HG03039 (cell line): ENCODE measurements around the gene LENEP.
A peak's percentile ranks its signal among the peaks of the same experiment; 100 is the strongest.

ENCODE experiments used
- ATAC-seq: cut with Tn5 transposase; IDR thresholded peaks from one replicate; pipeline ENCODE4 v1.9.1; 2021; ENCODE audit warnings: mild to moderate bottlenecking, moderate library complexity; ENCODE audit not compliant: unreplicated experiment

LENEP gene

GRCh38 chr1:154998818-154999570, 5.6 kb downstream of the LENEP start:
- ATAC-seq = no peak

DNA sequence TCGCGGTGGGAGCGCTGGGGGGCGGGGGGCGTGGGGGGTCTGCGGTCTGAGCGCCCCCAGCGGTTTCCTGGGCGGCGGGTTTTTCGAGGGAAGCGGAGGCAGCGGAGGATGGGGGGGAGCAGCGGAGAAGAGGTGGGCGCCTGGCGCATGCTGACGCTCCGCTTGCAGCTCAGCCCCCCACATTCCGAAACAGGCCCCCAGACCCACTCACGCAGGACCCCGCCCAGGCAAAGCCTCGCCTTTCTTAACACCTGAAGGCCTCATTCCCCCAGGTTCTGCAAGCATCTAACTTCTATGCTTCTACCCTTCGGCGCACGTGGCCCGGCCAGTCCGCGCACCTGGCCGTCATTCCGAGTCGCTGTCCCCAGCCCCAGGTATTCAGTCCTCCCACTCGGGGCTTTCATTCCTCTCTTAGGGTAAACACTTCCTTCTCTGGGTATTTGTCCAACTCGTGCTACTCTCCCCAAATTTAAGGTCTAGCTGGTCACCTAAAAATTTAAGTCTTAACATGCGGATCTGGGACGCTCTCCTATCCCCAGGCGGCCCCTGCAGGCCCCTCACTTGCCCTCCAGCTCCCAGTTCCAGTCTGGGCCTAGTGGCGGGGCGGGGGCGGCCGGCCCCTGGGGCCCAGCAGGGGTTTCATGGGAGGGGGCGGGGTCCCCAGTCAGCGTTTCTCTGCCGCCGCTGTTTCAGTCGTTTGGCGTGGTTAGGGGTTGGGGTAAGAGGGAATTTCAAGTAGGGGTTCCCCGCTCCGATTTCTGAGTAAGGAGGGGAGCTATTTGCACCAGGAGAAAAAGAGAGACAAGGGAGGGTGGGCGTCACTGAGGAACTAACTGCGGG, 6.4 kb downstream of the LENEP start:
- no peak for ATAC-seq

DNA sequence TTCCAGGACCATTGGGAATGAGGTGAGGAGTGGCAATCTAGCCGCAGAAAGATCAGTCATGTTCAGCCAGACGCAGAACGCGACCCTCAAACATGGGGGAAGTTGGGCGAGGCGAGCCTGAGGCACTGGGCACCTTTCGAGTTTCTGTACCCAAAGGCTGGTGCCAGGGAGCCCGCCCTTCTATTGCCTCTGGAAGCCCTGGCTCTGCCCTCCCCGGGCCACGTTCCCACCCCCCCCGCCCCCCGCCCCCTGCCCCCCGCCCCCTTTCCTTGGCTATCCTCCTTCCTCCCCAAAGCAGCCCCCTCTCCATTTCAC, 7.0 kb downstream of the LENEP start:
- no peak for ATAC-seq

DNA sequence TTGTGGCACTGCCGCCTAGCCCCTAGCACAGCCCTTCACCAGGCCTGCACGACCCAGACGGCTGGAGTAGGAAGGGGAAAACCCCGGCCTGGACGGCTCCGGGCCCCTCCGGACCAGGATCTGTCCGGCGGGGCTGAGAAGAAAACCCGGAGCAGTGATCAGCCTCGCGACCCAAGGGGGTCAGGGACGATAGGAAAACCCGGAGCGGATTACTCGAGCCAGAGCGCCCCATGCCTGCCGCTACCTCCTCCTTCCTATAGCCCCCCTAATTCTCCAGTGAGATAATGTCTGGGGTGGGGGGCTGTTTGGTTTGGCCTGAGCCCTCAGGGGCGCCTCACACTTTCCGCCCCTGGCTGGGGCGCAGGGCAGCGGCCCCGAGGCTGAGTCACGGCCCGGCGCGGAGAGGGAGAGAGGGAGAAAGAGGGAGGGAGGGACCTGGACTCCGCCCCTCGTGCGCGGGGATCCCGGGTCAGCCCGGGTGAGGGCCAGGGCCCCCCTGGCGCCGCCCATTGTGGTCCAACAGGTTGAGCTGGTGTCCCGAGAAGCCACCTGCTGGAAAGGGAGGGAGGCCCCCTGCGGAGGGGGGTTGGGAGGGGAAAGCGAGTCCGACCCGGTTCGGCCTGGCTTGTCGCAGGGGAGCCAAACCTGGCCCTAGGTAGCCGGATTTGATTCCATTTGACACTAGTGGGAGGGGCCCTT, 7.5 kb downstream of the LENEP start:
- peak; percentile 30 for ATAC-seq

DNA sequence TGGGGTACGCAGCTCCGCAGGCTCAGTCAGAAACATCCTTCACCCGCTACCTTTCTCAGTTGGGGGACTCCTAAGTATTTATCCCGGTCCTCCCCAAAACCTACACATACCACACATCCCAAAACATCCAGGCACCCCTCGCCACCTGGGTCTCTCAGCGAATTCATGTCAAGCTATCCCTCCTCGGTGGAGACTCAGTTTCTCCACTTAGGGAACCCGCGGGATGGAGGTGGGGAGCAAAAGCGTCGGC, 8.0 kb downstream of the LENEP start:
- ATAC-seq = no peak

- ATAC-seq = peak; percentile 54
Measured at GRCh38 chr1:155001675-155002463, 8.5 kb downstream of the LENEP start.

DNA sequence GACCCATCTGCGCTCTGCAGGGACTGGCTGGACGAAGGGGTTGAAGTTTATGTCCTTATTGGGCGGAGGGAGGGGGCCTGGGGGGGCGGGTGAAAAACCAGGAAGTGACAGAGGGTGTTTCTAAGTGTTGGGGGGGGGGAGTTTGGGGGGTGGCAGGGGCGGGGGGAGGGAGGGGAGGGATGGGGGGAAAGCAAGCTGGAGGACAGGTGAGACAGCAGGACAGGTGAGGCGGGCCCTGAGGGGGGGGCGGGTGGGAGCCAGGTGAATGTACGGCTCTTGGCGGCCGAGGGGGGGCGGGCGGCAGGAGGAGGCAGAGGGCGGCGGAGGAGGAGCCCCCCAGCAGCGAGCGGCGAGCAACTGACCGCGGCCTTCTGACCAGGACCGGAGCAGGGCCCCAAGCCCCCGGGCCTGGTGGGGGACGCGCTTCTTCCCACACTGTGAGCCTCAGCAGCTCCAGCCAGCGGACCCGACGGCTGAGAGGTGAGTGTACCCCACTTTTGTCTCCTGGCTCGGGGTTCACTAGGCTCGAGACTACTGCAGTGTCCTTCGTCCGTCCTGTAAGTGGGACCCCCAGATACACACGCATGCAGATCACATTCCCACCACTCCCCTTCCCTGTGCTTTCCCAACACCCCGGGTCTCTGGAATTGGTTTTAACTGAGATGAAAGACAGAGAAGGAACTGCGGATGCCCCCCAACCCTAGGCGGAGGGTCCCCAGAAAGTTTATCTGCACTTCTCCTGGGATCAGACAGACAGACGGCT, 9.3 kb downstream of the LENEP start, which contains the start of gene ZBTB7B:
ZBTB7B (plus strand) TSS at position 339 of the 763 bp plus-strand sequence. CDS start 11,859 bp downstream, outside the sequence.
- ATAC-seq = no peak

DNA sequence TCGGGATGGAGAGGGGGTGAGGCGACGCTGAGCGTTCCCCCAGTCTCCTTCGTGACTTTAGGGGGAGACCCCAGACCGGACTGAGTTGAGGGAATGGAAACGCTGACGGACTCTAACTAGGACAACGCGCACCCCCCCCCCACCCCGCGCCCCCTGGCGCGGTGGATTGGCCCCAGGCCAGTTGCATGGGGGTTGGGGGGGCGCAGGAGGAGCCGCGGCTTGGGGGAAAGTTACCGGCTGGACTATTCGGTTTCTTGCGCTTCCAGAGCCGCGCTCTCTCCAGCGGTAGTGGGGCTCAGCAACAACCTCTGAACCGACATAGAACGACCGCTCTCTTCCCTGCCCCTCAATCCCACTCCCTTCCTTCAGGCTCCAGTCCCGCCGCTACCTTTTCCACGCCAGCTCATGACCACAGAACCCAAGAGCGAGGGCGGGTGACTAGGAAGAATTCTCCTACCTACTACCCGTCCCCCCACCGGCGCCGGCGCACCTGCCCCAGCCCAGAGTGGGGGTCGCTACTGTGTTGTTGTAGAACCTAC, 9.9 kb downstream of the LENEP start:
- no peak for ATAC-seq

DNA sequence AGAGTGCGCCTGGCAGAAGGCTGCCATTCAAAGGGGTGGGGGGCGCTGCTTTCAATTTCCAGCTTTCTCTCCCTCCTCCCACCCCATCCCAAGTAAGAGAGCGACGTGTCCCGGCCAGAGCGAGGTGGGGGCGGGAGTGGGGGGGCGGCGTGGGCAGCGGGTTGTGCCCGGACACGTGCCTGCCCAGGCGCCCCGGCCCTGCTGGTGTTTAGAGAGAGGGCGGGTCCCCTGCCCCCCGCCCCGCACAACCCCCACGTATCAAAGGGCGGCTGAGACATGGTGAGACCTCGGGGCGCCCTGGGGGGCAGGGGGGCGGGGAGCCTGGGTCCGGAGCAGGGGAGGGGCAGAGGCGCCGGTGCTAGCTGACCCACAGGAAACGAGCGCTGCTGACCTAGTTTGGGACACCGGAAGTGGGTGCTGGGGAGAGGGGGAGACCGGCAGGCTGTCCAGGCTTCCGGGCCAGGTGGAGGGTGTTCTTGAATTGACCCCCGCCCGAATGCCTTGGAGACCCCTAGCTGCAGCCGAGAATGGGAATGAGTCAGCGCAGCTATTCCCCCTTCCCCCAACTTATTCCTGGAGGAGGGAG, 10.5 kb downstream of the LENEP start:
- ATAC-seq = no peak

GRCh38 chr1:155004352-155005075, 11.1 kb downstream of the LENEP start:
- no peak for ATAC-seq

DNA sequence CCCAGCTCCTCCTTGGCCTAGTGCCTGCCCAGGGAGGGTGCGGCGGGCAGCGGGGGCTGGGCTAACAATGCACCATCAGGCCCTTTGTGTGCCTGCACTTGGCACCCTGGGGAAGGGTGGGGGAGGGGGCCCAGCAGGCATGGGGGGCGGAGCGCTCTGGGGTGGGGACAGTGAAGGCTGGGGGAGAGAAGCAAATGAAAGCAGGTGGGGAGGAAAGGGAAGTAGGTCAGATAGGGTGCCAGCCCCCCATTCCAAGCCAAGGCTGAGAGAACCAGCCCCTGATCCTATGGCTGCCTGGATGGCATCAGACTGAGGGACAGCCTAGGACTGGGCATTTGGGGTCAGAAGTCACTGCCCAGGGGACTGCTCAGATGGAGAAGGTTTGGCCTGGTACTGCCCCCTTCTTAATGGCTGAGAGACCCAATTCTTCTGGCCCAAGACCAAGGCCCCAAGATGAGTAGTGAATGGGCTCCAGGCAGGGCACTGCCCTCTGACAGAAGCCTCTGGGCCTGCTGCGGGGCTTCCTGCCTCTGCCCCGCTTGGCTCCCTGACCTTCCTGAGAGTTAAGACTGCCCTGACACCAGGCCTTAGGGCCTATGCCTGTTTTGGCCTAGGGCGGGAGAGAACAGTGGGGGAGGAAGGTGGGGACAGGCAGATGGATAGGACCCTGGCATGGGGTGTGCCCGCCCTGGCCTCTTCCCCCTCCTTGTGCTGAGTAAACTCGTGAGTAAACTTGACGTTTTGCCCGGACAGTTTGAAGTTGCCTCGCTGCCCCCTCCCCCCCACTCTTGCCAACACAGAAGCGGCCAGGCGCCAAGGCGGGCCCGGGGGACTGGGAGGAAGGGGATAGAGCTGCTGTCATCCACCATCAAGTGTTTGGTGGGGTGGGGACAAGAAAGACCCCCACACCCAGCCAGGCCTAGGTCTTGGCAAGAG, 12.0 kb downstream of the LENEP start:
- ATAC-seq = no peak

DNA sequence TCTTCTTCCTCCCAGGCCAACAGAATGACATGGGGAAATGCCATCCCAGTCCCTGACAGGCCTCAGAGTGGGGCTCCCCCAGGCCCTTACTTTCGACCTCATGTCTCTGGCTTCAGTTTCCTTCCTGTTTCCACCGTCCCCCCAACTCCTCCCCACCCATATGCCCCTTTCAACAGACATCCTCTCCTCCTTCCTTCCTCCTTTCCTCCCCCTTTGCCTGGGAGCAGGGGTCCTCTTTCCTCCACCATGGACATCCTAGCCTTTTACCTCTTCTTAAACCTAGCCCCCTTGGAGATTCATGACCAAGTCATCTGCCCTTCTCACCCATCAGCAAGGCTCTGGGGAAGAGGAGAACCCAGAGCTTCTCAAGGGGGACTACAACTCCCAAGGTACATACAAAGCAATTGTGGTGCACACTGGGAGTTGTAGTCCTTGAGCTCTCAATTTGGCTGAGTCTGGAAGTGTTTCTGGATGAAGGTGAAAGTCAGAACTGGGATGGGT, 13.3 kb downstream of the LENEP start:
- no peak for ATAC-seq

- no peak for ATAC-seq
Measured at GRCh38 chr1:155007251-155007828, 14.0 kb downstream of the LENEP start.

GRCh38 chr1:155008015-155008941, 14.9 kb downstream of the LENEP start:
- no peak for ATAC-seq

GRCh38 chr1:155009221-155009711, 15.9 kb downstream of the LENEP start:
- no peak for ATAC-seq

GRCh38 chr1:155009742-155010141, 16.4 kb downstream of the LENEP start:
- no peak for ATAC-seq
